ENCODE data around the gene RIC1.

DNA sequence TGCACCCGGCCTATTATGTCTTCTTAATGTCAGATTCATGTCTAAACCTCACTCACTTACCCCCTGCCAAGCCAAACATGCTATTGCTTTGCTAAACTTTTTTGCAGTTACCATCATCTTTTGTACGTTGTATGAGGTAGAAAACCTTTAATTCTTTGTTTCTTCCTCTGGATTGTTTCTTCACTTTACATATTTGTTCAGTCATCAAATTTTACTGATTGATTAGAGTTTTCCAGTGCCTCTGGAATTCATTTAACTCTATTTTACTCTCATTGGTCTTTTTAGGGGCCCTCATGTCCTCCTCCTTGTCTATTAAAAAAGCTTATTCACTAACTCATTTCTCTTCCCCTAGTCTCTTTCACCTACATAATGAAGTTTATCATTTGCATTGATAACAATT, 67.0 kb downstream of the RIC1 start:
- TF ChIP-seq, protein P1, sequence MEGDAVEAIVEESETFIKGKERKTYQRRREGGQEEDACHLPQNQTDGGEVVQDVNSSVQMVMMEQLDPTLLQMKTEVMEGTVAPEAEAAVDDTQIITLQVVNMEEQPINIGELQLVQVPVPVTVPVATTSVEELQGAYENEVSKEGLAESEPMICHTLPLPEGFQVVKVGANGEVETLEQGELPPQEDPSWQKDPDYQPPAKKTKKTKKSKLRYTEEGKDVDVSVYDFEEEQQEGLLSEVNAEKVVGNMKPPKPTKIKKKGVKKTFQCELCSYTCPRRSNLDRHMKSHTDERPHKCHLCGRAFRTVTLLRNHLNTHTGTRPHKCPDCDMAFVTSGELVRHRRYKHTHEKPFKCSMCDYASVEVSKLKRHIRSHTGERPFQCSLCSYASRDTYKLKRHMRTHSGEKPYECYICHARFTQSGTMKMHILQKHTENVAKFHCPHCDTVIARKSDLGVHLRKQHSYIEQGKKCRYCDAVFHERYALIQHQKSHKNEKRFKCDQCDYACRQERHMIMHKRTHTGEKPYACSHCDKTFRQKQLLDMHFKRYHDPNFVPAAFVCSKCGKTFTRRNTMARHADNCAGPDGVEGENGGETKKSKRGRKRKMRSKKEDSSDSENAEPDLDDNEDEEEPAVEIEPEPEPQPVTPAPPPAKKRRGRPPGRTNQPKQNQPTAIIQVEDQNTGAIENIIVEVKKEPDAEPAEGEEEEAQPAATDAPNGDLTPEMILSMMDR (IDR thresholded peaks at IDR 0.05; ENCODE audit: low read length), result no peak
- TF ChIP-seq EZH2 (IDR thresholded peaks at IDR 0.05; ENCODE audit: borderline replicate concordance, low read length), result no peak
